HCT116 (cell line): ENCODE data around the gene APOA5. TPM values are rescaled to one million over a fixed set of nuclear protein-coding genes. Genes with fewer than 3 reads are reported as not detected.
"Not testable (repeated sequence)": the region's sequence is repeated elsewhere in the genome, so short reads cannot be mapped to it uniquely, and the experiment has no call there.

Source experiments
- ATAC-seq: fragments of 200-7000 bp; cut with Tn5 transposase; 2 replicates; pipeline ENCODE4 v1.9.1; 2020; ENCODE audit warnings: mild to moderate bottlenecking, moderate library complexity
- BruUV-seq: library from RNA; stranded (reverse); fragments of 400-500 nt; replicated peaks from 2 replicates; lab custom pipeline; 2021; lab: Mats Ljungman, UMichigan
- CTCF ChIA-PET: fragments of 300-600 bp; sonication (Branson Sonifier 250); formaldehyde crosslinking; loops from one replicate; lab custom pipeline; 2021; ENCODE audit warnings: antibody characterized with exemption; lab: Charles Lee
- POLR2A ChIA-PET: fragments of 300-600, 350-600 bp; sonication (Branson Sonifier 250); formaldehyde crosslinking; loops from one replicate; lab custom pipeline; 2021; ENCODE audit warnings: antibody characterized with exemption; lab: Charles Lee
- RAD21 ChIA-PET, 2 experiments: fragments of 300-600 bp; sonication (Branson Sonifier 250); formaldehyde crosslinking; loops; one replicate each; lab custom pipeline; 2023; ENCODE audit warnings: low total read pairs in 2 of 2; ENCODE audit not compliant: uncharacterized antibody in 2 of 2, unreplicated experiment in 2 of 2, low non-redundant PET in 1 of 2; lab: Charles Lee
- DNase-seq: peaks from one replicate; pipeline ENCODE4 v3.0.0-alpha.2; 2010; ENCODE audit warnings: low read depth, low spot score
- H2AFZ ChIP-seq: fragments of 200-600 bp; shearing (Covaris generic), sonication (generic); 2 replicates; pipeline ENCODE4 v1.6.1; 2017; ENCODE audit warnings: low read depth, mixed run types, mixed read lengths, antibody characterized with exemption, low read length; ENCODE audit not compliant: poor library complexity, severe bottlenecking
- H3K27ac ChIP-seq: 2 replicates; pipeline ENCODE4 v1.5.1; 2012; ENCODE audit warnings: low read depth, low read length
- H3K27me3 ChIP-seq: fragments of 200-600 bp; sonication (generic); 2 replicates; pipeline ENCODE4 v1.6.1; 2016; ENCODE audit warnings: mixed run types, low read length, mixed read lengths; ENCODE audit not compliant: insufficient read depth
- H3K36me3 ChIP-seq, 2 experiments: fragments of 200-500 bp in 1 of 2; fragments of 200-600 bp in 1 of 2; sonication (Bioruptor generic) in 1 of 2; sonication (generic) in 1 of 2; 2 replicates each; pipeline versions ENCODE4 v1.5.1 to v1.6.1; 2014 to 2016; ENCODE audit warnings: low read length in 2 of 2, inconsistent platforms in 1 of 2, mixed read lengths in 1 of 2, mixed run types in 1 of 2; ENCODE audit not compliant: insufficient read depth in 2 of 2, control insufficient read depth in 1 of 2
- H3K4me1 ChIP-seq, 2 experiments: fragments of 200-600 bp in 1 of 2; sonication (generic) in 1 of 2; 2 replicates each; pipeline versions ENCODE4 v1.5.1 to v1.6.1; 2012 to 2017; ENCODE audit warnings: low read length in 2 of 2, inconsistent platforms in 1 of 2, mild to moderate bottlenecking in 1 of 2, mixed read lengths in 1 of 2, mixed run types in 1 of 2, moderate library complexity in 1 of 2; ENCODE audit not compliant: insufficient read depth in 2 of 2, control insufficient read depth in 1 of 2
- H3K4me2 ChIP-seq: fragments of 200-600 bp; sonication (generic); 2 replicates; pipeline ENCODE4 v1.6.1; 2017; ENCODE audit warnings: mixed run types, low read length, mixed read lengths
- H3K4me3 ChIP-seq, 2 experiments: fragments of 200-600 bp in 1 of 2; sonication (generic) in 1 of 2; replicated peaks in 1 of 2; 2 replicates each; pipeline ENCODE4 v1.5.1; 2011 to 2016; ENCODE audit warnings: low read length in 2 of 2, control low read depth in 1 of 2, low read depth in 1 of 2, mild to moderate bottlenecking in 1 of 2, mixed read lengths in 1 of 2, mixed run types in 1 of 2
- H3K79me2 ChIP-seq: fragments of 200-600 bp; sonication (generic); 2 replicates; pipeline ENCODE4 v1.6.1; 2017; ENCODE audit warnings: mild to moderate bottlenecking, mixed run types, low read length, moderate library complexity, mixed read lengths; ENCODE audit not compliant: insufficient read depth
- H3K9ac ChIP-seq: fragments of 200-600 bp; sonication (generic); 2 replicates; pipeline ENCODE4 v1.6.1; 2016; ENCODE audit warnings: low read length, mixed read lengths
- H3K9me2 ChIP-seq: fragments of 200-600 bp; sonication (generic), shearing (Covaris generic); 2 replicates; pipeline ENCODE4 v1.6.1; 2017; ENCODE audit warnings: mixed run types, mild to moderate bottlenecking, moderate library complexity; ENCODE audit not compliant: insufficient read depth
- H3K9me3 ChIP-seq, 2 experiments: fragments of 200-500 bp in 1 of 2; fragments of 200-600 bp in 1 of 2; sonication (Bioruptor generic) in 1 of 2; sonication (generic) in 1 of 2; 2 replicates each; pipeline ENCODE4 v1.6.1; 2014 to 2017; ENCODE audit warnings: low read length in 2 of 2, mixed read lengths in 2 of 2, inconsistent platforms in 1 of 2, low read depth in 1 of 2, mild to moderate bottlenecking in 1 of 2, mixed run types in 1 of 2, moderate library complexity in 1 of 2; ENCODE audit not compliant: control insufficient read depth in 1 of 2, insufficient read depth in 1 of 2
- H4K20me1 ChIP-seq: fragments of 200-600 bp; sonication (generic), shearing (Covaris generic); 2 replicates; pipeline ENCODE4 v1.6.1; 2017; ENCODE audit warnings: mixed run types, mild to moderate bottlenecking, moderate library complexity; ENCODE audit not compliant: insufficient read depth
- CEBPB ChIP-seq: IDR thresholded peaks from 2 replicates; pipeline ENCODE4 v1.6.1; 2012; ENCODE audit warnings: low read depth
- MAX ChIP-seq: IDR thresholded peaks from 2 replicates; pipeline ENCODE4 v1.6.1; 2012
- POLR2A ChIP-seq: IDR thresholded peaks from 2 replicates; pipeline ENCODE4 v1.7.0; 2011; ENCODE audit warnings: borderline replicate concordance; ENCODE audit not compliant: insufficient read depth, insufficient read length; ENCODE audit errors: extremely low read depth
- intact Hi-C: fragments of 100-400 bp; cut with micrococcal nuclease; formaldehyde crosslinking; loops from 2 replicates; pipeline ENCODE4 v1.10.0; 2022
- total RNA-seq: library from RNA; stranded (reverse); gene quantifications from one replicate; pipeline ENCODE4 v1.2.1, GENCODE V29; 2021; ENCODE audit not compliant: unreplicated experiment

Gene APOA5
- total RNA-seq, 1 experiment from 2014 or later: 0.12 TPM

DNA sequence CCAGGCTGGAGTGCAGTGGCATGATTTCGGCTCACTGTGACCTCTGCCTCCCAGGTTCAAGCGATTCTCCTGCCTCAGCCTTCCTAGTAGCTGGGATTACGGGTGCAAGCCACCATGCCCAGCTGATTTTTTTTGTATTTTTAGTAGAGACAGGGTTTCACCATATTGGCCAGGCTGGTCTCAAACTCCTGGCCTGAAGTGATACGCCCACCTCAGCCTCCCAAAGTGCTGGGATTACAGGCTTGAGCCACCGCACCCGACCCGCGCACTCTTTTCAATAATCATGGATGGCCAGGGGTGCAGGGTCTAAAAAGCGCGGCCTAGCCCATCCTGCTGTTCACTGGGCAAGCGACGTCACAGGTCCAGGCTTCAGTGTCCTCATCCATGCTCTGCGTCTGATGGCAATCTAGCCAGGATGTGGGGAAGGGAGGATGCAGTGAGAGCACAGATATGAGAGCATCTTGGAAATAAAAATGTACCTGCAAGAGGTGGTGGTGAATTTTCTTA is 42.9 kb upstream of the APOA5 start:
- H3K4me1 ChIP-seq: peaks cover 8 to 15% of the 10 kb centered on the region in 2 experiments
- H3K9ac ChIP-seq, H4K20me1 ChIP-seq, ATAC-seq, DNase-seq, BruUV-seq, H3K4me2 ChIP-seq, H3K4me3 ChIP-seq, intact Hi-C loops, H3K9me2 ChIP-seq, H3K9me3 ChIP-seq, H3K79me2 ChIP-seq, H3K27ac ChIP-seq, H3K27me3 ChIP-seq, H2AFZ ChIP-seq, H3K36me3 ChIP-seq, RAD21 ChIA-PET: not testable (repeated sequence)
- ChIA-PET CTCF (interaction anchor here (2.1 kb wide), 1 partner anchor 41 kb away, joined by 13 read pairs; no protein-coding TSS in a partner anchor), POLR2A (interaction anchor here (0.6 kb wide), 1 partner anchor 48 kb away, joined by 3 read pairs; no protein-coding TSS in a partner anchor)

DNA sequence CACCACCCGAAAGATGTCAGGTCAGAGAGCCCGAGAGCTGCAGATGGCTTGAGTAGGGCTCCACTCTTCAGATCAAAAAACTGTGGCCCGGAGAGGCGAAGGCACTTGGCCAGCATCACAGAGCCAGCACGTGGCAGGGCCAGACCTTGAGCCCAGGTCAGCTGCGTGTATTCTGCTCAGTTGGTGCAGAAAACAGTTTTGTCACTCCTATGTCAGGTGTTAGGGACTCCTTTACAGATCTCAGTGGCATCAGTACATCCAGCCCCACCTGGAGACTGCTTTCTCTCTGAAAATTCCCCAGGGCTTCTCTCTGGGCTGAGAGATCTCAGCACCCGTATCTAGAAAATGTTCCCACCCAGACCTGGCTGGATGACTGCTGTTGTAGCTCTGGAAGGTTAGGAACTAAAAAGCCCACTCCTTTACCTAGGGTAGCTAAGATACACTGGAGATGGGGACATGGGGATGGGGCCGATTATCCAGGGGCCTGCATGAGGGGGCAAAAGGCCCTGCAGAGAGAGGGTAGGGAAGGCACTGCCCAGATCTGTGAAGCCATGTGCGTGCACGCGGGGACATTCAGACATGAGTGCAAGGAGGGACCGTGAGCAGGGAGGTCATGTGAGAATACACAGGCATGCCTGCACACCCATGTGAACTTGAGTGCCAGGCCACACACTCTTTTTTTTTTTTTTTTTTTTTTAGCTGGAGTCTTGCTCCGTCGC is 42.3 kb upstream of the APOA5 start:
- Histone ChIP-seq H3K36me3 (no peaks in the 10 kb centered on the region), H3K4me3 (no peak overlapping the region), H3K4me1 (peaks cover 8 to 15% of the 10 kb centered on the region in 2 experiments), H3K27ac (no peak overlapping the region), H3K27me3 (no peaks in the 10 kb centered on the region), H3K79me2 (no peaks in the 10 kb centered on the region), H3K9me3 (no peaks in the 10 kb centered on the region), H2AFZ (no peak overlapping the region), H4K20me1 (no peaks in the 10 kb centered on the region), H3K9ac (no peak overlapping the region), H3K4me2 (no peak overlapping the region), H3K9me2 (no peaks in the 10 kb centered on the region)
- TF ChIP-seq CEBPB: no peak
- no peak for TF ChIP-seq MAX
- TF ChIP-seq POLR2A: no peak
- POLR2A ChIA-PET: interaction anchor here (0.6 kb wide), 1 partner anchor 47 kb away, joined by 3 read pairs; no protein-coding TSS in a partner anchor
- BruUV-seq: no TSS peak
- RAD21 ChIA-PET: no interaction called here
- DNase-seq: no peak
- intact Hi-C loops: no loop called here
- CTCF ChIA-PET: no interaction called here
- no peak for ATAC-seq
